ENCODE results near the gene TAF6. TPM values are rescaled to one million over a fixed set of nuclear protein-coding genes. Genes with fewer than 3 reads are reported as not detected.

The TAF6 gene
- total and polyA plus RNA-seq, 2 experiments from 2014 or later: 56.3 to 141 TPM

GRCh38 chr7:100069991-100070390, 49.2 kb downstream of the TAF6 start:
- DNase-seq (ENCODE audit: low spot score): no peak

GRCh38 chr7:100066953-100067352, 52.2 kb downstream of the TAF6 start:
- Mint-ChIP-seq H3K9me3 (peaks cover 37% of the 10 kb centered on the region), H3K4me1 (no peaks in the 10 kb centered on the region), H3K27me3 (ENCODE audit: insufficient read depth, low read depth, poor library complexity) (peaks cover 25% of the 10 kb centered on the region), H3K36me3 (ENCODE audit: low read depth) (peaks cover 90% of the 10 kb centered on the region), H3K27ac (no peak overlapping the region), H3K4me3 (no peak overlapping the region)
- Histone ChIP-seq H3K9me2 (ENCODE audit: insufficient read depth) (no peaks in the 10 kb centered on the region), H3K4me3 (no peak overlapping the region), H3K27me3 (ENCODE audit: insufficient read depth) (0 out of 2 replicates have a peak, but pooled peaks cover 5% of the 10 kb centered on the region), H3K4me2 (no peak overlapping the region), H3K27ac (ENCODE audit: low read depth) (0 out of 2 replicates have a peak overlapping the region, but pooled peaks have one; percentile 32), H3F3A (replicated peaks; ENCODE audit: low read depth) (peaks cover 38% of the 10 kb centered on the region), H3K79me2 (replicated peaks; ENCODE audit: insufficient read depth) (peaks cover 9% of the 10 kb centered on the region), H3K36me3 (ENCODE audit: insufficient read depth) (peaks cover 41% of the 10 kb centered on the region), H4K20me1 (replicated peaks; ENCODE audit: insufficient read depth) (peaks cover 6% of the 10 kb centered on the region), H2AFZ (no peak overlapping the region), H3K4me1 (ENCODE audit: insufficient read depth) (no peaks in the 10 kb centered on the region)
- ATAC-seq: peak; percentile 28; the same call in 1 of the 3 replicates
- no peak for DNase-seq (ENCODE audit: low spot score)
- TF ChIP-seq ZNF331 (CRISPR knock-in tag; IDR thresholded peaks at IDR 0.05; ENCODE audit: low read depth): no peak
- TF ChIP-seq ZNF462 (CRISPR knock-in tag; IDR thresholded peaks at IDR 0.05): no peak
- TF ChIP-seq, protein P1, sequence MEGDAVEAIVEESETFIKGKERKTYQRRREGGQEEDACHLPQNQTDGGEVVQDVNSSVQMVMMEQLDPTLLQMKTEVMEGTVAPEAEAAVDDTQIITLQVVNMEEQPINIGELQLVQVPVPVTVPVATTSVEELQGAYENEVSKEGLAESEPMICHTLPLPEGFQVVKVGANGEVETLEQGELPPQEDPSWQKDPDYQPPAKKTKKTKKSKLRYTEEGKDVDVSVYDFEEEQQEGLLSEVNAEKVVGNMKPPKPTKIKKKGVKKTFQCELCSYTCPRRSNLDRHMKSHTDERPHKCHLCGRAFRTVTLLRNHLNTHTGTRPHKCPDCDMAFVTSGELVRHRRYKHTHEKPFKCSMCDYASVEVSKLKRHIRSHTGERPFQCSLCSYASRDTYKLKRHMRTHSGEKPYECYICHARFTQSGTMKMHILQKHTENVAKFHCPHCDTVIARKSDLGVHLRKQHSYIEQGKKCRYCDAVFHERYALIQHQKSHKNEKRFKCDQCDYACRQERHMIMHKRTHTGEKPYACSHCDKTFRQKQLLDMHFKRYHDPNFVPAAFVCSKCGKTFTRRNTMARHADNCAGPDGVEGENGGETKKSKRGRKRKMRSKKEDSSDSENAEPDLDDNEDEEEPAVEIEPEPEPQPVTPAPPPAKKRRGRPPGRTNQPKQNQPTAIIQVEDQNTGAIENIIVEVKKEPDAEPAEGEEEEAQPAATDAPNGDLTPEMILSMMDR (conservative IDR thresholded peaks at IDR 0.05; ENCODE audit: low read depth in 2 of 2): peak; percentile 21 to 46; a peak in 2 of 4 replicates

More at GRCh38 chr7:100069991-100070390, 49.2 kb downstream of the TAF6 start:
- Mint-ChIP-seq H3K4me3 (no peak overlapping the region), H3K27ac (no peak overlapping the region), H3K27me3 (ENCODE audit: insufficient read depth, low read depth, poor library complexity) (peaks cover 26% of the 10 kb centered on the region), H3K36me3 (ENCODE audit: low read depth) (peaks cover 96% of the 10 kb centered on the region), H3K4me1 (no peaks in the 10 kb centered on the region), H3K9me3 (peaks cover 68% of the 10 kb centered on the region)
- peaks cover 66% of the 10 kb centered on the region for H3K36me3 ChIP-seq (ENCODE audit: insufficient read depth)
- no peak overlapping the region for H3K27ac ChIP-seq (ENCODE audit: low read depth)
- ATAC-seq: no peak
- H3K4me2 ChIP-seq: no peak overlapping the region
- TF ChIP-seq STAT1 (IDR thresholded peaks at IDR 0.05; ENCODE audit: unreplicated experiment) (no peak), ZNF331 (CRISPR knock-in tag; IDR thresholded peaks at IDR 0.05; ENCODE audit: low read depth) (no peak), REST (IDR thresholded peaks at IDR 0.05; ENCODE audit: unreplicated experiment) (no peak), POLR2AphosphoS5 (IDR thresholded peaks at IDR 0.05; ENCODE audit: low read depth) (peak; percentile 24; the same call in 1 of the 2 replicates)
- H3K79me2 ChIP-seq (replicated peaks; ENCODE audit: insufficient read depth): peaks cover 9% of the 10 kb centered on the region
- H3K4me1 ChIP-seq (ENCODE audit: insufficient read depth): no peaks in the 10 kb centered on the region
- H3F3A ChIP-seq (replicated peaks; ENCODE audit: low read depth): peaks cover 57% of the 10 kb centered on the region
- 0 out of 2 replicates have a peak, but pooled peaks cover 5% of the 10 kb centered on the region for H3K27me3 ChIP-seq (ENCODE audit: insufficient read depth)
- H3K4me3 ChIP-seq: no peak overlapping the region
- no peak overlapping the region for H2AFZ ChIP-seq
- H4K20me1 ChIP-seq (replicated peaks; ENCODE audit: insufficient read depth): peaks cover 6% of the 10 kb centered on the region
- no peaks in the 10 kb centered on the region for H3K9me2 ChIP-seq (ENCODE audit: insufficient read depth)
